Measurements from ENCODE around the gene FAM131C.

FAM131C gene, protein sequence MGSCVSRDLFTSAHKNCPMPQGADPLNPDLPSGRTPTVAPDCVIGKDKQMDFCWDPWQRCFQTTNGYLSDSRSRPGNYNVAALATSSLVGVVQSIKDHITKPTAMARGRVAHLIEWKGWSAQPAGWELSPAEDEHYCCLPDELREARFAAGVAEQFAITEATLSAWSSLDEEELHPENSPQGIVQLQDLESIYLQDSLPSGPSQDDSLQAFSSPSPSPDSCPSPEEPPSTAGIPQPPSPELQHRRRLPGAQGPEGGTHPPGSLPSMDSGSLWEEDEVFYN

GRCh38 chr1:16073490-16074119 is at the start of gene FAM131C:
Gene FAM131C (minus strand): TSS chr1:16073651. CDS start chr1:16073442, 209 bp downstream.
- H3K27me3 ChIP-seq (ENCODE audit: control insufficient read depth, insufficient read depth, low read length) = peaks cover 33% of the 10 kb centered on the region
- H3K4me3 ChIP-seq (ENCODE audit: low read length) = peak within 1 kb of the TSS; percentile 60
- peaks cover 3% of the 10 kb centered on the region for H3K4me1 ChIP-seq (ENCODE audit: control insufficient read depth, low read depth, low read length)
- H3K9ac ChIP-seq (ENCODE audit: low read length) = no peak within 1 kb of the TSS
- H3K9me3 ChIP-seq (ENCODE audit: control insufficient read depth, low read depth, low read length) = no peaks in the 10 kb centered on the region
- no peak within 1 kb of the TSS for H3K27ac ChIP-seq (ENCODE audit: low read length)
- no peaks in the 10 kb centered on the region for H3K36me3 ChIP-seq (ENCODE audit: control insufficient read depth, low read depth, low read length)

- no peak overlapping the region for H3K27ac ChIP-seq (ENCODE audit: low read length)
- peaks cover 26% of the 10 kb centered on the region for H3K36me3 ChIP-seq (ENCODE audit: control insufficient read depth, low read depth, low read length)
- H3K4me1 ChIP-seq (ENCODE audit: control insufficient read depth, low read depth, low read length) = peaks cover 9% of the 10 kb centered on the region
- H3K9ac ChIP-seq (ENCODE audit: low read length) = no peak overlapping the region
- no peaks in the 10 kb centered on the region for H3K9me3 ChIP-seq (ENCODE audit: control insufficient read depth, low read depth, low read length)
- H3K27me3 ChIP-seq (ENCODE audit: control insufficient read depth, insufficient read depth, low read length) = no peaks in the 10 kb centered on the region
- no peak overlapping the region for H3K4me3 ChIP-seq (ENCODE audit: low read length)
Observed at GRCh38 chr1:16122916-16123315, 49.5 kb upstream of the FAM131C start.

GRCh38 chr1:16122350-16122881 is 49.0 kb upstream of the FAM131C start:
- no peak overlapping the region for H3K4me3 ChIP-seq (ENCODE audit: low read length)
- peaks cover 26% of the 10 kb centered on the region for H3K36me3 ChIP-seq (ENCODE audit: control insufficient read depth, low read depth, low read length)
- H3K4me1 ChIP-seq (ENCODE audit: control insufficient read depth, low read depth, low read length) = peaks cover 12% of the 10 kb centered on the region
- no peaks in the 10 kb centered on the region for H3K27me3 ChIP-seq (ENCODE audit: control insufficient read depth, insufficient read depth, low read length)
- no peak overlapping the region for H3K27ac ChIP-seq (ENCODE audit: low read length)
- H3K9me3 ChIP-seq (ENCODE audit: control insufficient read depth, low read depth, low read length) = no peaks in the 10 kb centered on the region
- no peak overlapping the region for H3K9ac ChIP-seq (ENCODE audit: low read length)

GRCh38 chr1:16120940-16121410 is 47.5 kb upstream of the FAM131C start:
- no peak overlapping the region for H3K4me3 ChIP-seq (ENCODE audit: low read length)
- H3K27ac ChIP-seq (ENCODE audit: low read length) = no peak overlapping the region
- H3K4me1 ChIP-seq (ENCODE audit: control insufficient read depth, low read depth, low read length) = peaks cover 22% of the 10 kb centered on the region
- H3K9me3 ChIP-seq (ENCODE audit: control insufficient read depth, low read depth, low read length) = no peaks in the 10 kb centered on the region
- H3K9ac ChIP-seq (ENCODE audit: low read length) = no peak overlapping the region
- H3K27me3 ChIP-seq (ENCODE audit: control insufficient read depth, insufficient read depth, low read length) = no peaks in the 10 kb centered on the region
- H3K36me3 ChIP-seq (ENCODE audit: control insufficient read depth, low read depth, low read length) = peaks cover 16% of the 10 kb centered on the region

DNA sequence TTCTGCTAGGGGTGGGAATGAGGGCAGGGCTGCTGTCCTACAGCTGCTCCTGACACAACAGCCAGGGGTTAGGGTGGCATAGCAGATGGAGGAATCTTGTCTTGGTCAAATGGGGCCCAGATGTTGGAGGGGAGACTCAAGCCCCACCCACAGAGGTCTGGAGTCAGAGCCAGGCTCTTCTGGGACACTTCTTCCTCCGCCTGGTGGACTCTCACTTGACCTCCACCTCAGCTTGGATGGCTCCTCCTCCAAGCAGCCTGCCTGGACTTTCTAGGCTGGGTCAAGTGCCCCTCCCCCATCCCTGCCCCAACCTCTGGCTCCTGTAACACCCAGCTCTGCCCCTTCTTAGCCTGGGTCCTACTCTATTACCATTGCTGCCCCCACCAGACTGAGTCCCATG is 47.0 kb upstream of the FAM131C start:
- H3K9me3 ChIP-seq (ENCODE audit: control insufficient read depth, low read depth, low read length) = no peaks in the 10 kb centered on the region
- peaks cover 25% of the 10 kb centered on the region for H3K4me1 ChIP-seq (ENCODE audit: control insufficient read depth, low read depth, low read length)
- H3K9ac ChIP-seq (ENCODE audit: low read length) = no peak overlapping the region
- no peaks in the 10 kb centered on the region for H3K27me3 ChIP-seq (ENCODE audit: control insufficient read depth, insufficient read depth, low read length)
- H3K36me3 ChIP-seq (ENCODE audit: control insufficient read depth, low read depth, low read length) = peaks cover 12% of the 10 kb centered on the region
- no peak overlapping the region for H3K27ac ChIP-seq (ENCODE audit: low read length)
- H3K4me3 ChIP-seq (ENCODE audit: low read length) = no peak overlapping the region

- H3K4me3 ChIP-seq (ENCODE audit: low read length) = no peak overlapping the region
- no peak overlapping the region for H3K9ac ChIP-seq (ENCODE audit: low read length)
- peaks cover 11% of the 10 kb centered on the region for H3K36me3 ChIP-seq (ENCODE audit: control insufficient read depth, low read depth, low read length)
- no peaks in the 10 kb centered on the region for H3K27me3 ChIP-seq (ENCODE audit: control insufficient read depth, insufficient read depth, low read length)
- peaks cover 29% of the 10 kb centered on the region for H3K4me1 ChIP-seq (ENCODE audit: control insufficient read depth, low read depth, low read length)
- H3K9me3 ChIP-seq (ENCODE audit: control insufficient read depth, low read depth, low read length) = no peaks in the 10 kb centered on the region
- H3K27ac ChIP-seq (ENCODE audit: low read length) = no peak overlapping the region
Observed at GRCh38 chr1:16119926-16120325, 46.5 kb upstream of the FAM131C start.

- Histone ChIP-seq H3K4me1 (ENCODE audit: control insufficient read depth, low read depth, low read length) (peaks cover 31% of the 10 kb centered on the region), H3K9me3 (ENCODE audit: control insufficient read depth, low read depth, low read length) (no peaks in the 10 kb centered on the region), H3K36me3 (ENCODE audit: control insufficient read depth, low read depth, low read length) (peaks cover 6% of the 10 kb centered on the region), H3K9ac (ENCODE audit: low read length) (no peak overlapping the region), H3K27ac (ENCODE audit: low read length) (no peak overlapping the region), H3K4me3 (ENCODE audit: low read length) (no peak overlapping the region), H3K27me3 (ENCODE audit: control insufficient read depth, insufficient read depth, low read length) (no peaks in the 10 kb centered on the region)
Observed at GRCh38 chr1:16119504-16119903, 46.1 kb upstream of the FAM131C start.

GRCh38 chr1:16118706-16119105 is 45.3 kb upstream of the FAM131C start:
- peaks cover 2% of the 10 kb centered on the region for H3K36me3 ChIP-seq (ENCODE audit: control insufficient read depth, low read depth, low read length)
- peaks cover 31% of the 10 kb centered on the region for H3K4me1 ChIP-seq (ENCODE audit: control insufficient read depth, low read depth, low read length)
- no peaks in the 10 kb centered on the region for H3K9me3 ChIP-seq (ENCODE audit: control insufficient read depth, low read depth, low read length)
- H3K9ac ChIP-seq (ENCODE audit: low read length) = no peak overlapping the region
- no peak overlapping the region for H3K27ac ChIP-seq (ENCODE audit: low read length)
- no peaks in the 10 kb centered on the region for H3K27me3 ChIP-seq (ENCODE audit: control insufficient read depth, insufficient read depth, low read length)
- H3K4me3 ChIP-seq (ENCODE audit: low read length) = no peak overlapping the region

- no peaks in the 10 kb centered on the region for H3K27me3 ChIP-seq (ENCODE audit: control insufficient read depth, insufficient read depth, low read length)
- no peaks in the 10 kb centered on the region for H3K9me3 ChIP-seq (ENCODE audit: control insufficient read depth, low read depth, low read length)
- no peak overlapping the region for H3K9ac ChIP-seq (ENCODE audit: low read length)
- no peak overlapping the region for H3K27ac ChIP-seq (ENCODE audit: low read length)
- H3K4me1 ChIP-seq (ENCODE audit: control insufficient read depth, low read depth, low read length) = peaks cover 32% of the 10 kb centered on the region
- no peaks in the 10 kb centered on the region for H3K36me3 ChIP-seq (ENCODE audit: control insufficient read depth, low read depth, low read length)
- H3K4me3 ChIP-seq (ENCODE audit: low read length) = no peak overlapping the region
Observed at GRCh38 chr1:16117936-16118335, 44.5 kb upstream of the FAM131C start.

- no peak overlapping the region for H3K4me3 ChIP-seq (ENCODE audit: low read length)
- H3K27me3 ChIP-seq (ENCODE audit: control insufficient read depth, insufficient read depth, low read length) = no peaks in the 10 kb centered on the region
Observed at GRCh38 chr1:16117369-16117768, 43.9 kb upstream of the FAM131C start.

GRCh38 chr1:16116625-16117024 is 43.2 kb upstream of the FAM131C start:
- H3K9ac ChIP-seq (ENCODE audit: low read length) = peak overlapping the region; percentile 0
- H3K4me3 ChIP-seq (ENCODE audit: low read length) = no peak overlapping the region
- no peaks in the 10 kb centered on the region for H3K9me3 ChIP-seq (ENCODE audit: control insufficient read depth, low read depth, low read length)
- peak overlapping the region; percentile 5 for H3K27ac ChIP-seq (ENCODE audit: low read length)
- peaks cover 40% of the 10 kb centered on the region for H3K4me1 ChIP-seq (ENCODE audit: control insufficient read depth, low read depth, low read length)
- no peaks in the 10 kb centered on the region for H3K27me3 ChIP-seq (ENCODE audit: control insufficient read depth, insufficient read depth, low read length)
- H3K36me3 ChIP-seq (ENCODE audit: control insufficient read depth, low read depth, low read length) = no peaks in the 10 kb centered on the region

More at GRCh38 chr1:16117369-16117768, 43.9 kb upstream of the FAM131C start:
- H3K9ac ChIP-seq (ENCODE audit: low read length) = no peak overlapping the region
- H3K27ac ChIP-seq (ENCODE audit: low read length) = no peak overlapping the region
- peaks cover 38% of the 10 kb centered on the region for H3K4me1 ChIP-seq (ENCODE audit: control insufficient read depth, low read depth, low read length)
- no peaks in the 10 kb centered on the region for H3K36me3 ChIP-seq (ENCODE audit: control insufficient read depth, low read depth, low read length)
- H3K9me3 ChIP-seq (ENCODE audit: control insufficient read depth, low read depth, low read length) = no peaks in the 10 kb centered on the region
